ENCODE results near the gene CCND2.

CCND2 gene

GRCh38 chr12:4277857-4278256, 4.3 kb downstream of the CCND2 start:
- no peak for DNase-seq

DNA sequence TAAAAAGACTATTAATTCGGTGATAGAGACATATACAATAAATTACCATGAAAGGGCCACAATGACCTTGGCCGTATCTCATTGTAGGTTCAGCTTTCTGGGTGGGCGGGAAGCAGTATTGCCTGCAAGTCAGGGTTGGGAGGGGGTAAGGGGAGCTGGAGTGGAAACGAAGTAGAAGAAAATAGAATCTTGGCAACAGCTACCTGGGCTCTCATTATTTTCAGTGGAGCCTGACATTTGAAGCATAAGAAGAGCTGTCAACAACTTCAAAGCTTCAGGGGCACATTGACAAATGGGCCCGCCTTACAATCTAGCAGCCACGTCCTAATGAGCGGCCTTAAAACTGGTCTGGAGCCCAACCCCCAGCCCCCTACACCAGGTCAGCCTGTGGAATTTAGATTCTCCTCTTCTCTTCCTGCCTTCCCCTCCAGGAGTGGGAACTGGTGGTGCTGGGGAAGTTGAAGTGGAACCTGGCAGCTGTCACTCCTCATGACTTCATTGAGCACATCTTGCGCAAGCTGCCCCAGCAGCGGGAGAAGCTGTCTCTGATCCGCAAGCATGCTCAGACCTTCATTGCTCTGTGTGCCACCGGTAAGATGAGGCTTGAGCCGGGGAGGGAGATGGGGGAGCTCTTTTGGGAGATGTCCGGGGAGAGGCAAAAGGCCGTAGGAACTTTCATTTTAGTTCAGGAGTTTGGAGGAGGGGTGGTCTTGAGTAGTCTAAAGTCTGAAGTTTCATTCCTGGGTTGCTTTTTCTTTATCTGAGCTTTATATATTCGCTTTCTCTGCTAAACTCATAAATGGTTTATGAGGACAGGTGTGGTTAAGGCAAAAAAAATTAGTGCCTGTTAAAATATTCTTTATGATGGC, 5.0 kb downstream of the CCND2 start:
- DNase-seq, result no peak

- no peak for DNase-seq
Observed at GRCh38 chr12:4279198-4279690, 5.7 kb downstream of the CCND2 start.

DNA sequence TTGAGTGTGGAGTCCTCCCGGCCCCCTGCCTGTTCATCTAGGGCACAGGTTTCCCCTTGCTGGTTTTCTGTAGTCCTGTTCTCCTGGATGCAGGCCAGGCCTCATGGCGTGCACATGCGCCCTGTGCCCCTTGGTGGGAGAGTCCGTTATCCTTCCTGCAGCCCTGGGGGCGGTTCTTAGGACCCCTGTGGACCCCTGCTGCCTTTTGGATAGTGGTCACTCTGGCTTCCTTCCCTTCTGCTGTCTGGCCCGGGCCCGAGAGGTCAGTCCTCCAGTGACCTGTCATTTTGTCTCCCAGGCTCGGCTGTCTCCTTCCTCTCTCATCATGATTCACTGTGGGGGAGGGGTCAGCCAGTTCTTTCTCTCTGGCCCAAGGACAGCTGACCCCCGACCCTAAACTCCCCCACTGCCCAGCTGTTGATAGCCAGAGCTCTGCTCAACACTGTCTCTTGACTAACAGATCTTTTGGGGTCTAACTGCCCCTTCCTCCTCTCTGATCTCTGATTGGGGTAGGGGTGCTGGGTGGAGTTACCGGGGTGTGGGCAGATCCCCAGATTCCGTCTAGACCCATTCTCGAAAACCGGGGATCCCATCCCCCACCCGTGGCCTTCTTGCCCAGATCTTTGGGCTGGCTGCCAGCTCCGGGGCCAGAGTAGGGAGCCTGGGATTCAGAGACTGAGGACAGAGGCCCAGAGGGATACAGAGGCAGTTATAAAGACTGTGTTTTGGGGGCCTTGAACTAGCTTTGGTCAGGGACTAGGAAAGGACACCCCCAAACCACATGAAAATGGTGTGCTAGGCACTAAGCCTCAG, 7.0 kb downstream of the CCND2 start:
- no peak for DNase-seq

DNA sequence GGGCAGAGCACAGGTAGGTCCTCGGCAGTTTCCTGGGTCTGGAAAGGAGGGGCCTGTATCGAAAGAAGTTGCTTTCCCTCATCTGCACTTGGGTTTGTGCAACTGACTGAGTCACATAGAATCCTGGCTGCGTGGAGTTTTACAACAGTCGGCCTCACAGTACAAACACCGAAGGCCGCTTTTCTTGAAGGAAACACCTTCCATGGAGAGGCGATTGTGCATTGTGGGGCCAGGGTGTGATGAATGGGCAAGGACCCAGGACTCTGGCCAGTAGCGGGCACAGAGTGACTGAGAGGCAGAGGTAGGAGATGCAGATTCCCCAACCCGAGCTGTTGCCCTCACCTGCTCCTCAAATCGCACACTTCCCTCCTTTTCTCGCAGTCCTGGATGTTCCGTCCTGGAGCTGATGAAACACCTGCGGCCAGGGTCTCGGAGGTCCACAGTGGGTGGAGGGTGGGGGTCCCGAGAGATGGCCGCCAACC, 7.7 kb downstream of the CCND2 start:
- DNase-seq, result no peak

- DNase-seq, result no peak
Observed at GRCh38 chr12:4282103-4282891, 8.7 kb downstream of the CCND2 start.

DNA sequence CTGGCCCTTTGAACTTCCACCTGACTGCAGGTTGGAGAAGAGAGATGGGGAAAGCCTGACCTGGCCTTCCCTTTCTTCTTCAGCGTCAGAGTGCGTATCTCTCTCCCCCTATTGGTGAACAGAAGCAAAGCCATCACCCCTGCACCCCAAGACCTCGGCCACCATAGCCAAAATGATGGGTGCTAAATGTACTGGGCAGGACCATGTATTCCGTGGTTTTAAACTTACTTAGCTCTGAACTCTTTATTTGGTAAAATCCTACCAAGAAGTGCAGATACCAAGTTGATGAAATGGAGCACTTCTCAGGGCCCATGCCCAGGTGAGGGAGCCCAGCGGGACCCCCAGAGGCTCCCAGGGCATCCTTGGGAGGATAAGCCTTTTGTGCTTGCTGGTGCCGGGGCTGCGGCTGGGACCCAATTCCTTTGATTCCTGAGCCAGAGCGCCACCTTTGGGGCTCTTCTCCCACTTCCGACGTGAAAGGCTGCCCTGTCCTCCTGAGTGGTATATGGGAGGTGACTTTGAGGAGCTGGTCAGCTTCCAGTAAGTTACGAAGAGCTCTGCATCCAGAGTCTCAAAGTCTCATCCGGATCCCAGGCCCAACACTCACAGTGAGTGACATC, 9.4 kb downstream of the CCND2 start:
- DNase-seq, result no peak

DNA sequence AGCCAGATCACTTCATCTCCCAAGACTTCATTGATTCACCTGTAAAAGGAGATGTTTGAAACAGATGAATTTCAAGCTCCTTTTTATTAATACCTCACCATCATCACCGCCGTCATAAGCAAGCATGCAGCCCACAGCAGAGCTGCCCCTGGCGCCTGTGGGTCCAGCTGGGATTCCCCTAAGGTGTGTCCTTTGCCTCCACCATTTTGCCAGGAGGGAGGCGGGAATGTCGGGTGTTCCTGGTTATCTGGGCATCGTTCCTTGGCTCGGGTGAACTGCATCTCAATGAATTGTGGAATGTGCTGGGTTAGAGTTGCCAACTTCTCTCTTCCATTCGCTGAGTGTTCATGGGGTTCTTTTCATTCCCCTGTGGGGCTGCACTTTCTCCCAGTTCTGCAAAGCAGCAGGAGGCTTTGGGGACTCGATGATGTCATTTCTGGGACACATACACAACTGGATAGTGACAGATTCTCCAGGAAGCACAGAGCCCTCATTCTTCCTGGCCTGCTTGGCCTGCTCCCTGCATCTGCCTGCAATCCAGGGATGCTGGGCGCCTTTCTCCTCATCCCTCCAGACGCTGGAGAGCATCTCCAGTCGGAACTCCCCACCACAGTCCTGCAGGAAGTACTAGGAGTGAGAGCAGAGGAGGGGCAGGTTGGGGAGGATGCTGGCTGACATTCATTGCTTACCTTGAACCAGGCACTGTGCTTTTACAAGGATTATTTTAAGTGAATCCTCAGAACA, 10.1 kb downstream of the CCND2 start:
- no peak for DNase-seq

- no peak for DNase-seq
Observed at GRCh38 chr12:4284306-4284705, 10.7 kb downstream of the CCND2 start.

- no peak for DNase-seq
Observed at GRCh38 chr12:4285070-4285469, 11.5 kb downstream of the CCND2 start.

GRCh38 chr12:4286228-4286627, 12.7 kb downstream of the CCND2 start:
- DNase-seq, result no peak

DNA sequence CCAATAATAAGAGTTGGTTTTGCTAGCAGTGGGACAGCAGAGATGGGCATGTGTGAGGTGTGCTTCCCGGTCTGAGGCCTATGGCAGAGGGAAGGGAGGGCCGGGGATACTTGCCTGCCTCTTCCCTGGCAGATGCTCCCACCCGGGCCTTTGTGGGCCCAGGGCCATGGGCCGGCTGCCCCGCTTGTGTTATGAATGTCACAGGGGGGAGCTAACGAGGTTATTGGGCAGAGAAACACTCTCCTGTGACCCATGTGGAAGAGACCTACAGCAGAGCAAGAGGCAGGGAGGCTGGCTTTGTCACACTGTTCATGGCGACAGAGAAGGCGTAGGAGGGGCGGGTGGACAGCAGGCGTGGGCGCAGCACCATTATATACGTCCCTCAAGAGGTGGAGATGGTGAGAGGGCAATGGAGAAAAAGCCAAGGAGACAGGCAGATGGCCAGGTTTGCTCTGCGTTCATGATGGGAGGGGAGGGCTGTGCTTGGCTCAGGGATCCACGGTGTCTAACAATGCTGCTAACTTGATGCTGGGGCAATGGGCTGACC, 13.3 kb downstream of the CCND2 start:
- DNase-seq, result no peak

GRCh38 chr12:4287325-4288211, 14.0 kb downstream of the CCND2 start:
- peak; percentile 47 for DNase-seq

DNA sequence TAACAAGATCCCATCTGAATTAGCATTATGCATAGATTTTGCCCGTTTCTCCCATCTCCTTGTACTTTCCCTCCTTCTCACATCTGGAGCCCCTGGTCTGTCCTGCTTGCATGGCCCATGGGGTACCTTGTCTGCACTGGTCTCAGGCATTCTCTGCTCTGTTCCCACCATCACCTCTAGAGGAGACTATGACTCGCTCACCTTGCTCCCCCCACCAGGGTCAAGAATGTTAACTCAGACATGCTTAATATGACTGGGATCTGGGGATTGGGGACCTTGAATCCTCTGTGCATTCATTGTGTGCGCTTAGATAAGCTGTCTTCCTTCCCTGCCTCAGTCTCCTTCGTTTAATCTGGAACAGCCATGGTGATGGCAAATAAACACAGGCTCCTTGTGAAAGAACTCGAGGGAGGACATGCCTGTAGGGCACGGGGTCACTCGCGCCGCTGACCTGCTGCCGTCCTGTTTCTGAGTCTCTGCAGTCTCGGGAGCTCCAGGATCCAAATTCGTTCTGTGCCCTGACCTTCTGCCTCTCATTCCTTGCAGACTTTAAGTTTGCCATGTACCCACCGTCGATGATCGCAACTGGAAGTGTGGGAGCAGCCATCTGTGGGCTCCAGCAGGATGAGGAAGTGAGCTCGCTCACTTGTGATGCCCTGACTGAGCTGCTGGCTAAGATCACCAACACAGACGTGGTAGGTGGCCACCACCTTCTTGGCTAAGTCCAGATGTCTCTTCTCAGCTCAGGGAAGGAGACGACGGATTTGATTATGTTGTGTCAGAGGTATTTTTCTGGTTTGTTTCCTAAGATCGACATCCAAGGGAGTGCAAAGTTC, 15.0 kb downstream of the CCND2 start:
- no peak for DNase-seq

- DNase-seq, result no peak
Observed at GRCh38 chr12:4289231-4289878, 15.8 kb downstream of the CCND2 start.

GRCh38 chr12:4289998-4290790, 16.6 kb downstream of the CCND2 start:
- DNase-seq, result no peak

DNA sequence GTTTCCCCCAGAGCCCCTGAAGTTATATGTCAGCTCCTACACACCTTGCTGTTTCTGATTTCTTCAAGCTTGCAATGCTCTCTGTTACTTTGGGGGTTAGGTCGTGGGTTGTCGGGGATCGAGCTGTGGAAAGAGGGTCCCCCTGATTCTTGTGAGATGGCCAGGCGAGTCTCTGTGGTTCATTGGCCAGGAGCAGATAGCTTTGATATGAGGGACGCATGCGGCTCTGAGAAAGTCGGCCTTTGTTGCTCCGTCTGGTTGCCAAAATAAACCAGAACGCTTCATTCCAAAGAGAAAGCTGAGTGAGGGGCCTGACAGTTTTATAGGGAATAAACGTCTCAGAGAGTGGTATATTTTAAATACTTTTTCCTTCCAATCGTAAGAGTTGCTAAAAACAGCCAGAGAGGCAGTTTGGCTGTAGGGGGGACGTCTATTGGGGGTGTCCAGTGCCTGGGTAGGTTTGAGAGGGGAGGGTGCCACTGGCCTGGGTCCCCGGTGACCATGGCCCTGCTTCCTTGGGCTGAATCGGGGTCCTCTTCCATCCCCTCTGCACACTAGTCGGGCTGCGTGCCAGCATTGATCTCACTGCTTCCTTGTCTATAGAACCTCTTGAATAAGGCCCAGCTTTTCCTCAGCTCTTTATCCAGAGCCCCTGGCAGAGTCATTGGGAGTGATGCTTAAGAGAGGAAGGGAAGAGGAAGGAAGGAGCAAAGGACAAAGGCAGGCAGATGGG, 18.9 kb downstream of the CCND2 start:
- no peak for DNase-seq

All from fibroblast of skin of abdomen (primary cell).